HCT116 (cell line): ENCODE results near the gene EMILIN1.
"Not testable (repeated sequence)": the region's sequence is repeated elsewhere in the genome, so short reads cannot be mapped to it uniquely, and the experiment has no call there.

Source experiments
- CBX3 ChIP-seq: IDR thresholded peaks from 2 replicates; pipeline ENCODE4 v1.6.1; 2012; ENCODE audit warnings: low read depth
- ELF1 ChIP-seq: IDR thresholded peaks from 2 replicates; pipeline ENCODE4 v1.6.1; 2012; ENCODE audit warnings: low read depth, borderline replicate concordance
- JUND ChIP-seq: IDR thresholded peaks from 2 replicates; pipeline ENCODE4 v1.6.1; 2012
- POLR2A ChIP-seq: IDR thresholded peaks from 2 replicates; pipeline ENCODE4 v1.7.0; 2011; ENCODE audit warnings: borderline replicate concordance; ENCODE audit not compliant: insufficient read depth, insufficient read length; ENCODE audit errors: extremely low read depth
- POLR2AphosphoS5 ChIP-seq: IDR thresholded peaks from 2 replicates; pipeline ENCODE4 v1.6.1; 2011; ENCODE audit warnings: mild to moderate bottlenecking, low read depth, low read length, moderate library complexity
- SP1 ChIP-seq: IDR thresholded peaks from 2 replicates; pipeline ENCODE4 v1.6.1; 2012; ENCODE audit warnings: low read depth
- YY1 ChIP-seq: IDR thresholded peaks from 2 replicates; pipeline ENCODE4 v1.6.1; 2011; ENCODE audit warnings: low read length, low read depth, moderate library complexity, mild to moderate bottlenecking; ENCODE audit not compliant: insufficient replicate concordance; ENCODE audit errors: extremely low read depth
- TF ChIP-seq, protein P1 (sequence below), 3 experiments: fragments of 200-600 bp in 1 of 3; sonication (generic) in 1 of 3; IDR thresholded peaks in 2 of 3; conservative IDR thresholded peaks in 1 of 3; 2 replicates each; pipeline ENCODE4 v1.5.1; 2012 to 2017; ENCODE audit warnings: low read depth in 2 of 3, low read length in 2 of 3, antibody characterized with exemption in 1 of 3, borderline replicate concordance in 1 of 3, control low read depth in 1 of 3, mild to moderate bottlenecking in 1 of 3, mixed read lengths in 1 of 3, mixed run types in 1 of 3, moderate library complexity in 1 of 3; ENCODE audit not compliant: insufficient read depth in 1 of 3
- TF ChIP-seq, protein P2 (sequence below): IDR thresholded peaks from 2 replicates; pipeline ENCODE4 v1.6.1; 2012; ENCODE audit warnings: low read depth

DNA sequence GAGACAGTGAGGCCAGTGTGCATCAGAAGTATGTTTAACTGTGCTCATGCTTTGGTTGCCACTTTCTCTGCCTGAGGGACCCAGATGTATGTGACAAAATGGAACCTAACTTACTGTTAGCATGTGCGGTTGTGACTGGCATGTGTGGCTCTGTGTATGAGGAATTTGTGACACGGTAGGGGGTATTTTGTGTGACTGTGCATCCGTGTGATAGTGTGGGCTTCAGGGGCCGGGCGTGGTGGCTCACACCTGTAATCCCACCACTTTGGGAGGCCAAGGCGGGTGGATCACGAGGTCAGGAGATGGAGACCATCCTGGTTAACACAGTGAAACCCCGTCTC, 40.9 kb downstream of the EMILIN1 start:
- TF ChIP-seq, protein P1, sequence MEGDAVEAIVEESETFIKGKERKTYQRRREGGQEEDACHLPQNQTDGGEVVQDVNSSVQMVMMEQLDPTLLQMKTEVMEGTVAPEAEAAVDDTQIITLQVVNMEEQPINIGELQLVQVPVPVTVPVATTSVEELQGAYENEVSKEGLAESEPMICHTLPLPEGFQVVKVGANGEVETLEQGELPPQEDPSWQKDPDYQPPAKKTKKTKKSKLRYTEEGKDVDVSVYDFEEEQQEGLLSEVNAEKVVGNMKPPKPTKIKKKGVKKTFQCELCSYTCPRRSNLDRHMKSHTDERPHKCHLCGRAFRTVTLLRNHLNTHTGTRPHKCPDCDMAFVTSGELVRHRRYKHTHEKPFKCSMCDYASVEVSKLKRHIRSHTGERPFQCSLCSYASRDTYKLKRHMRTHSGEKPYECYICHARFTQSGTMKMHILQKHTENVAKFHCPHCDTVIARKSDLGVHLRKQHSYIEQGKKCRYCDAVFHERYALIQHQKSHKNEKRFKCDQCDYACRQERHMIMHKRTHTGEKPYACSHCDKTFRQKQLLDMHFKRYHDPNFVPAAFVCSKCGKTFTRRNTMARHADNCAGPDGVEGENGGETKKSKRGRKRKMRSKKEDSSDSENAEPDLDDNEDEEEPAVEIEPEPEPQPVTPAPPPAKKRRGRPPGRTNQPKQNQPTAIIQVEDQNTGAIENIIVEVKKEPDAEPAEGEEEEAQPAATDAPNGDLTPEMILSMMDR (IDR thresholded peaks at IDR 0.05 in 2 of 3, conservative IDR thresholded peaks at IDR 0.05 in 1 of 3; ENCODE audit: borderline replicate concordance in 1 of 3, insufficient read depth in 1 of 3, low read depth in 2 of 3, low read length in 2 of 3): not testable (repeated sequence)
- TF ChIP-seq, protein P2, sequence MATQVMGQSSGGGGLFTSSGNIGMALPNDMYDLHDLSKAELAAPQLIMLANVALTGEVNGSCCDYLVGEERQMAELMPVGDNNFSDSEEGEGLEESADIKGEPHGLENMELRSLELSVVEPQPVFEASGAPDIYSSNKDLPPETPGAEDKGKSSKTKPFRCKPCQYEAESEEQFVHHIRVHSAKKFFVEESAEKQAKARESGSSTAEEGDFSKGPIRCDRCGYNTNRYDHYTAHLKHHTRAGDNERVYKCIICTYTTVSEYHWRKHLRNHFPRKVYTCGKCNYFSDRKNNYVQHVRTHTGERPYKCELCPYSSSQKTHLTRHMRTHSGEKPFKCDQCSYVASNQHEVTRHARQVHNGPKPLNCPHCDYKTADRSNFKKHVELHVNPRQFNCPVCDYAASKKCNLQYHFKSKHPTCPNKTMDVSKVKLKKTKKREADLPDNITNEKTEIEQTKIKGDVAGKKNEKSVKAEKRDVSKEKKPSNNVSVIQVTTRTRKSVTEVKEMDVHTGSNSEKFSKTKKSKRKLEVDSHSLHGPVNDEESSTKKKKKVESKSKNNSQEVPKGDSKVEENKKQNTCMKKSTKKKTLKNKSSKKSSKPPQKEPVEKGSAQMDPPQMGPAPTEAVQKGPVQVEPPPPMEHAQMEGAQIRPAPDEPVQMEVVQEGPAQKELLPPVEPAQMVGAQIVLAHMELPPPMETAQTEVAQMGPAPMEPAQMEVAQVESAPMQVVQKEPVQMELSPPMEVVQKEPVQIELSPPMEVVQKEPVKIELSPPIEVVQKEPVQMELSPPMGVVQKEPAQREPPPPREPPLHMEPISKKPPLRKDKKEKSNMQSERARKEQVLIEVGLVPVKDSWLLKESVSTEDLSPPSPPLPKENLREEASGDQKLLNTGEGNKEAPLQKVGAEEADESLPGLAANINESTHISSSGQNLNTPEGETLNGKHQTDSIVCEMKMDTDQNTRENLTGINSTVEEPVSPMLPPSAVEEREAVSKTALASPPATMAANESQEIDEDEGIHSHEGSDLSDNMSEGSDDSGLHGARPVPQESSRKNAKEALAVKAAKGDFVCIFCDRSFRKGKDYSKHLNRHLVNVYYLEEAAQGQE: not testable (repeated sequence)
- not testable (repeated sequence) for TF ChIP-seq SP1, POLR2AphosphoS5, POLR2A, CBX3, YY1, JUND, ELF1
